Stimulated activated CD4-positive, alpha-beta T cell treated with anti-CD3 and anti-CD28 coated beads, Interleukin-4, amount 100 ng/mL, for 24 hours (primary cell): ENCODE results near the gene FADS1.

Experiments used
- DNase-seq: peaks from one replicate; pipeline ENCODE4 v3.0.0-alpha.2; 2020

The FADS1 gene

GRCh38 chr11:61754534-61755482 lies 62.0 kb downstream of the FADS1 start:
- no peak for DNase-seq

GRCh38 chr11:61753672-61754071 lies 63.1 kb downstream of the FADS1 start:
- no peak for DNase-seq

- DNase-seq, result no peak
These were observed 63.8 kb downstream of the FADS1 start for GRCh38 chr11:61752925-61753521.

- peak; percentile 54 for DNase-seq
These were observed 64.5 kb downstream of the FADS1 start, which contains the start of gene MYRF for GRCh38 chr11:61752117-61752924. TSS of gene MYRF (plus strand) at chr11:61752636. CDS start at chr11:61752745, 109 bp downstream.

GRCh38 chr11:61751384-61751783 lies 65.4 kb downstream of the FADS1 start:
- no peak for DNase-seq

- DNase-seq, result no peak
These were observed 66.1 kb downstream of the FADS1 start for GRCh38 chr11:61750631-61751273.
